Central memory CD4-positive, alpha-beta T cell (primary cell): ENCODE results near the gene PTK6.
A peak's percentile ranks its signal among the peaks of the same experiment; 100 is the strongest.

Source experiments
- DNase-seq: peaks from one replicate; pipeline ENCODE4 v3.0.0; 2022

The PTK6 gene

DNA sequence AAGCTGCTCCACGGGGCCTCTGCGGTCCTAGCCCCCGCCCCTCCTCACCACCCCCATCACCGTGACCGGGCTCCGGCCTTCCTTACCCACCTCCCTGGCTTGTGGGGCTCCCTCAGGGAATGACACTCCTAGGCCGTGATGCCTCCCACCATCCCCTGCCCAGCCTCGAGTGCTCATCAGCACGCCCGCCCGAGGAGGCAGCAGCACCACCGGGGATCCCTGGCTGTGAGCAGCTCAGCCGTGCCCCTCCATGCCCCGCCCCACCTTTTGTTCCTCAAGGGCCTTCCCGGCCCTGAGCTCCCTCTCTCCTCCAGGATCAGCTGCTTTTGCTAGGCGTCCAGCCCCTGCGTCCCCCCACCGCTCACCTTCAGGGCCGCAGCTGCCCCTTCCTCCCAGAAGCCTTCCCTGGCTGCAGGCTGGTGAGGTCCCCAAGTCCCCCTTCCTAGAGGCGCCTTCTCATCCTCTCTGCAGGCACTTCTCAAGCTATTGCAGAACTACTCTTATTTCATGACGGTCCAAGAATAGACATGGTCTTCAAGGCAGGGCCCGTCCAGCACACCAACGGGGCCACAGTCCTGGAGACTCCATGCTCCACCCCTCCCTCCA, 19.8 kb upstream of the PTK6 start:
- DNase-seq: no peak

DNA sequence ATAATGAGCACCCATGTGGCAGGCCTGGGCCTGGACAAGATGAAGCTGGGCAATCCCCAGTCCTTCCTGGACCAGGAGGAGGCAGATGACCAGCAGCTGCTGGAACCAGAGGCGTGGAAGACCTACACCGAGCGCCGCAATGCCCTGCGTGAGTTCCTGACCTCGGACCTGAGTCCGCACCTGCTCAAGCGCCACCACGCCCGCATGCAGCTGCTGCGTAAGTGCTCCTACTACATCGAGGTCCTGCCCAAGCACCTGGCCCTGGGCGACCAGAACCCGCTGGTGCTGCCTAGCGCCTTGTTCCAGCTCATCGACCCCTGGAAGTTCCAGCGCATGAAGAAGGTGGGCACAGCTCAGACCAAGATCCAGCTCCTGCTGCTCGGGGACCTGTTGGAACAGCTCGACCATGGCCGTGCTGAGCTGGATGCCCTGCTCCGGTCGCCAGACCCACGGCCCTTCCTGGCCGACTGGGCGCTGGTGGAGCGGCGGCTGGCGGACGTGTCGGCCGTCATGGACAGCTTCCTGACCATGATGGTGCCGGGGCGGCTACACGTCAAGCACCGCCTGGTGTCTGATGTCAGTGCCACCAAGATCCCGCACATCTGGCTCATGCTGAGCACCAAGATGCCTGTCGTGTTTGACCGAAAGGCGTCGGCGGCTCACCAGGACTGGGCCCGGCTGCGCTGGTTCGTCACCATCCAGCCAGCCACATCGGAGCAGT, 18.6 kb upstream of the PTK6 start:
- no peak for DNase-seq

- DNase-seq: no peak
Measured at GRCh38 chr20:63554361-63555278, 17.4 kb upstream of the PTK6 start.

DNA sequence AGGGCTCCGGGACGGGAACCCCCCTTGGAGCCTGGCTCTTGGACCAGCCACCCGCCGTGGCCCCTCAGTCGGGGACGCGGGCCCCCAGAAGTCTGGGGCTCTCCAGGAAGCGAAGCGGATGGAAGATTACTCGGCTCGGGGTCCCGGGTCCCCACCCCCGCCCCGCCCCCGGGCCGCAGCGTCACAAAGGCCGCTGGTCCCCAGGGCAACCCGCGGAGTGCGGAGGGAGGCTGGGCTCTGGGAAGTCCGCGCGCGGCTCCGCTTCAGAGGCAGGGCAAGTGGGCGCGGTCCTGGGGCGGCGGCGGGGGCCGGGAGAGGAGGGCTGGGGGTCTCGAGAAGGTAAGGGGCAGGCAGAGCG, 16.7 kb upstream of the PTK6 start, which contains the start of gene FNDC11:
TSS of gene FNDC11 (plus strand) at position 227 of the 358 bp plus-strand sequence. CDS start 1,505 bp downstream, outside the sequence.
- DNase-seq: no peak

GRCh38 chr20:63553251-63553932, 16.2 kb upstream of the PTK6 start:
- DNase-seq: peak; percentile 87

DNA sequence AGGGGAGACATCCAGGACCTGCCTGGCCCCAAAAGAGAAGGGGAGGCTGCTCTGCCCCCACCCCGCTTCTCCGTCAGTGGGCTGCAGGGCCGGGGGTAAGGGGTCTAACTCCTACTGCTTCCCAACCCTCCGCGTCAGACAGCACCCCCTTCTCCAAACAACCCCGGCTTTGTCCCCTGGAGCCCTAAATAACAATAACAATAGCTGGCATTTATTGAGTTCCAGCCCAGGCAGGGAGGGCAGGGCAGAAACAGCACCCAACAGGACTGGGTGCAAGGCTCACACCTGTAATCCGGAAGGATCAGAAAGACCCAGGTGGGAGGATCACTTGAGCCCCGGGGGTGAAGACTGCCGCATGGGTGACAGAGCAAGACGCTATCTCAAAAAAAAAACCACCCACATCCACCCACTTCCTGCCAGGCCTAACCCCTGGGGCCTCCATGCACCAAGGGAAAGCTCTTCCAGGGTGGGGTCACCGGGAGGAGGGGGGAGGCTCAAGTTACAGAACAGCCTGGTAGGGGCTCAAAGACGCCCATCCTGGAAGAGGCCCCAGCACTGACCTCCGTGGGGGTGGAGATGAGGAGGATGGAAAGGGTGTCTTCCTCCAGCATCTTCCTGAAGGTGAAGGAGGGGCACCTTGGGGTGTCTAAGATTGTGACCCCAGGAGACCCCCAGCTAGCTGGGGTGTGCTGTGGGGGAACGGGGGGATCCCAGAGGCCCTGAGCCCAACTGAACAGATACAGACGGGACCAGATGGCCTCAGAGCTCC, 15.5 kb upstream of the PTK6 start:
- peak; percentile 81 for DNase-seq

GRCh38 chr20:63551068-63551467, 13.9 kb upstream of the PTK6 start:
- DNase-seq: no peak

DNA sequence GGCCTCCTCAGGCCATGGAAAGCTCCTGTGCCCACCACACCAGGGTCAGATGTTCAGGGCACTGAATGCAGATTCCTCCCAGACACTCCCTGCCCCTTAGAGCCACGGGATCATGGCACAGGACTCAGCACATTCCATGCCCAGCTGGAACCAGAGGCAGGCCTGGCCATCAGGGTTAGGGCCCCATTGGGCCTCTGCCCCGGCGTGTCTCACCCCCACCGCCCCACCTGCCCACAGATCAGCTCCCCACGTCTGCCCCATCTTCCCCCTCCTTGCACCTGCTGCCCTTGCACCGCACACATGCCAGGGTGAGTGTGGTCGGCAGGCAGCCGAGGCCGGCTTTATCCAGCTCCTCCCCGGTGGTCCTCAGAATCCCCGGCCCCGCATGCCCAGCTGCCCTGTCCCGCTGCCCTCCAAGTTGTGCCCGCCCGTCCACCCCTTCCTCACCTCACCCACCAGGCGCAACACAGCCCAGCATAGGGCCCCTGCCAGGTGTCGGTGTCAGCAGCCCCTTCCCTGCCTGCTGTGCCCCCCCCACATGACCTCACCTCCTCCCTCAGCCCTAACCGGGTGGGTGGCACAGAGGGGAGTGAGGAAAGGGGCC, 12.6 kb upstream of the PTK6 start:
- DNase-seq: no peak

- DNase-seq: no peak
Measured at GRCh38 chr20:63549019-63549418, 11.8 kb upstream of the PTK6 start.

- DNase-seq: no peak
Measured at GRCh38 chr20:63548542-63548941, 11.4 kb upstream of the PTK6 start.

DNA sequence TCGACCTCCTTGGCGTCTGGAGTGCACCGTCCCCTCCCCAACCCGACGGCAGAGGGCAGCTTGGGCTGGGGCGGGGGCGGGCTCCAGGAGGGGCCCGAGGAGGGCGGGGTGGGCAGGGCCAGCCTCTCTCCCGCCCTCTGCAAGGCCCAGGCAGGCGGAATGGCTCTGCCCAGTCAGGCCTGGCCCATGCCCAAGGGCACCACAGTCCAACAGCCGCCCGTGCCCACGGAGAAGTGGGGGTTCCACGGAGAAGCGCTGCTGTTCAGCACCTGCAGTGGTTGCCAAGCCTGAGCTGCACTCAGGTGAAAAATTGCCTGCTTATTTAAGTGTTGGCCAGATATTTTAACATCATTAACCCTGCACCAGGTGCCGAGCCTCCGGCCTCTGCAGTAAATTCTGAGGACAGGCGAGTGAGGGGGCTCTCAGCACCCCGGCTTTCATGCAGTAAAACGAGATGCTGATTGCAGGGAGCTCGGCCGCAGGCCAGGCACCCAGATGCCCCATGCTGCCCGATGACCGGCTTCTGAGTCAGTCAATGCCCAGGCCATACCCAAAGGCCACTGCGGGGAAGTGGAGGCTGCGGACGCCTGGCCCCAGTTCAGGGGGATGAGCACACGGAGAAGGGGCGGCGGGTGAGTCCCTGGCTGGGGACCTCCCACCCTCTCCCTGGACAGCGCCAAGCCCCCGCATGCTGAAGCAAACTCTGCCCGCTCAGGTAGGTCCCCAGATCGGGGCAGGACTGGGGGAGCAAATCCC, 10.7 kb upstream of the PTK6 start, which contains the start of gene SRMS:
TSS of gene SRMS (minus strand) at position 25 of the 756 bp plus-strand sequence. CDS start 286 bp downstream, outside the sequence.
- no peak for DNase-seq

GRCh38 chr20:63546956-63547724, 10.0 kb upstream of the PTK6 start:
- no peak for DNase-seq

DNA sequence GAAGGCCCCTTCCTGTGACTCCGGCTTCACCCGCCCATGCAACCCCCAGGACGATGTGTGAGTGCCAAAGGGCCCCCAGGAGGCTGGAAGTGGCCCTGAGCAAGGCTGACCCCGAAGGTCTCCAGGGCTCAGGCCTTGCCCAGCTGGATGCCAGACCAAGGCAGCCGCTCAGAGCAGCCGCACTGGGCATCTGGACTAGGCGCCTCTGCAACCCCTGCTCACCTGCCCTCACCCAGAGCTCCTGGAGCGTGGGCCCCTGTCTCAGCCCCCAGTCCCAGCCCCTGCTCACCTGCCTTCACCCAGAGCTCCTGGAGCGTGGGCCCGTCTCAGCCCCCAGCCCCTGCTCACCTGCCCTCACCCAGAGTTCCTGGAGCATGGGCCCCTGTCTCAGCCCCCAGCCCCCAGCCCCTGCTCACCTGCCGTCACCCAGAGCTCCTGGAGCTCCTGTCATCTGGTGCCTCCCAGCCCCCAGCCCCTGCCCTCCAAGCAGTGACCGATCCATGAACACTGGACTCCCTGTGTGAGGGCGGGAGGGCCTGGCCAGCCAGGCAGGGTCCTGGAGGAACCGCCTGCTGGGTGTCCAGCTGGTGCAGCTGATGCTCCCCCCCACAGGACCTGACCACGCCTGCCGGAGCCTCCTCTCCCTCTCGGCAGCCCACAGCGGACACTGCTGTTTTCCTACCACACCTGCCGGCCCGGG, 9.2 kb upstream of the PTK6 start:
- no peak for DNase-seq

- no peak for DNase-seq
Measured at GRCh38 chr20:63545814-63546213, 8.6 kb upstream of the PTK6 start.

DNA sequence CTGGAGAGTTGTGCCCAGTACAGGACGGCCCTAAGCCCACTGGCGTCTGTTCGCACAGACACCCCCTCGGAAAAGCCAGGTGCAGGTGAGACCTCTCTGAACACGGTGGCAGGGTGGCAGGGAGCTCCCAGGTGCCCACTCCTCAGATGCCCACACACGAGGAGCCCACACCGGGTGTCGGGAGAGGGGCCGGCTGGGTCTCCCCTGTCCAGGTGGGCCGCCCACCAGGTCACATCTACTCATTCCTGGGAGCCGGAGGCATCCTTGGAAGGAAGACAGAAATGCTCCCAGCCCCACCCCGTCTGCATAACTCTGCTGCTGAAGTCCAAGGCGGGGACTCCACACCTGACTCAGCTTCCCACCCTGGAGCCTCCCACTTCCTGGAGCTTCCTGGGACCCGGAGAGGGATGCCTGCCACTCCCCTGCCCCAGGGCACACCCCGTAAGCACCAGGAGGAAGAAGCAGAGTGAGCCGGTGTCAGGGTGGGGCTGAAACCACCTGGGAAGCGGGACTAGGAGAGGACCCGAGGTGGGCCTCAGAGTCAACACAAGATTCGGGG, 7.9 kb upstream of the PTK6 start:
- no peak for DNase-seq

DNA sequence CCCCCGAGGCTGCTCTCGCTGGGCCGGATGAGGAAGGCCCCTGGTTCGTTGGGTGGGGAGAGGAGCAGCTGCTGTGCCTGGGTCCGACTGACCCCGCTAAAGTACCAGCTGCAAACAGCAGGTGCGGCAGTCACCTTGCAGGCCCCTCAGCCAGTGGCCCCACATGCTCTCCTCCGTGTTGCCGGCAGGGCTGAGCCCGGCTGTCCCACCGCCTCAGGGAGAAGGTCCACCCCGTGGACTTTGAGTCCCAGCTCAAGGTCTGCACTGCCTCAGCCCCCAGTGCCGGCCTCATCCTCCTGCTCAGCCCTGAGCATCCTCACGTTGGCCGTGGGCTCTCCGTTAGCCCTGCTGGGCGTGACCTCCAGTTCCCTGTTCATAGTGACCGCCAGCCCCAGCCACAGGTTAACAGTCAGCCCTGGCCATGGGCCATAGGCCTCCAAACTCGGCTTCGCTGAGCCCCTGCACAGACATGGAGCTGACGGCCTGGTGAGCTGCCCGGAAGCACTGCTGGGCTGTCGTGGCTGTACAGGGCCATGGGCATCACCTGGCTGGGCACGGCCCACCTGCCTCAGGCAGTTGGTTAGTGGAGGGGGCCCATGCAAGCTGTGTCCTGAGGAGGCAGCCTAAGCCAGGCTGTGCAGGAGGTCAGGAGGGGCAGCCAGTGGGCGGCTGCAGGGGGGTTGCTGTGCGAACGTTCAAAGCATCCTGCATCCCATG, 7.2 kb upstream of the PTK6 start:
- no peak for DNase-seq

DNA sequence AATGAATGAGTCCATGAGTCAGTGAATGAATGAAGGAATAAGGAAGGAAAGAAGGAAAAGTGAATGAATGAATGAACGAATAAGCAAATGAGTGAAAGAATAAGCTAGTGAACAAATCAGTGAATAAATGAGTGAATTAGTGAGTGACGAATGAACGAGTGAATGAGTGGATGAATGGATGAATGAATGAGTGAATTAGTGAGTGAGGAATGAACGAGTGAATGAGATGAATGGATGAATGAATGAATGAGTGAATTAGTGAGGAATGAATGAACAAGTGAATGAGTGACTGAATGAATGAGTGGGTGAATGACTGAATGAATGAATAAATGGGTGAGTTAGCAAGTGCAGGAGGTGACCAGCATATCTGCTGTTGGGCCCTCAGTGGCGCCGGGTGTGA, 6.6 kb upstream of the PTK6 start:
- DNase-seq: no peak

DNA sequence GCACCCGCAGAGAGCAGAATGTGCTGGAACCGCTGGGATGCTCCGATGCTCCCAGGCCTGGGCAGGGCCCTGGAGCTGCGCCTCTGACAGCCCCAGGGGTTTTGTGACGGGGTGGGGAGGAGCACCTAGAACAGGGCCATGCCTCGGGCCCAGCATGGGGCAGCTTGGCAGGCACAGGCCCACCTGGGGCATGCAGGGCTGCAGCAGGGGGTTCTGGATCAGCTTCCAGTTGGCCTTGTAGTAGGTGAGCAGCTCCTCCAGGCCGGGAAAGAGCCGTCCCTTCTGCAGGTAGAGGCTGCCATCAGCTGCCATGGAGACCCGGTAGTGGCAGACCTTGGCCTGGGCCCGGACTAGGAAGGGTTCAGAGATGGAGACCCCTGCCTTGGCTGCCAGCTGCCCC, 6.0 kb upstream of the PTK6 start:
- DNase-seq: no peak
